ACHN (cell line): ENCODE data around the gene CLN6.

Source experiments
- DNase-seq: peaks from one replicate; pipeline ENCODE4 v3.0.0-alpha.2; 2015
- in situ Hi-C: cut with HindIII; loops from 2 replicates; pipeline ENCODE4 v1.10.0; 2017; ENCODE audit warnings: low sequenced_read_pairs, low pct_ligation_motif_present, low pct_unique_long_range_greater_than_20kb

CLN6 gene

GRCh38 chr15:68201153-68201878, 28.2 kb downstream of the CLN6 start:
- in situ Hi-C loops: no loop called here
- DNase-seq: no peak

DNA sequence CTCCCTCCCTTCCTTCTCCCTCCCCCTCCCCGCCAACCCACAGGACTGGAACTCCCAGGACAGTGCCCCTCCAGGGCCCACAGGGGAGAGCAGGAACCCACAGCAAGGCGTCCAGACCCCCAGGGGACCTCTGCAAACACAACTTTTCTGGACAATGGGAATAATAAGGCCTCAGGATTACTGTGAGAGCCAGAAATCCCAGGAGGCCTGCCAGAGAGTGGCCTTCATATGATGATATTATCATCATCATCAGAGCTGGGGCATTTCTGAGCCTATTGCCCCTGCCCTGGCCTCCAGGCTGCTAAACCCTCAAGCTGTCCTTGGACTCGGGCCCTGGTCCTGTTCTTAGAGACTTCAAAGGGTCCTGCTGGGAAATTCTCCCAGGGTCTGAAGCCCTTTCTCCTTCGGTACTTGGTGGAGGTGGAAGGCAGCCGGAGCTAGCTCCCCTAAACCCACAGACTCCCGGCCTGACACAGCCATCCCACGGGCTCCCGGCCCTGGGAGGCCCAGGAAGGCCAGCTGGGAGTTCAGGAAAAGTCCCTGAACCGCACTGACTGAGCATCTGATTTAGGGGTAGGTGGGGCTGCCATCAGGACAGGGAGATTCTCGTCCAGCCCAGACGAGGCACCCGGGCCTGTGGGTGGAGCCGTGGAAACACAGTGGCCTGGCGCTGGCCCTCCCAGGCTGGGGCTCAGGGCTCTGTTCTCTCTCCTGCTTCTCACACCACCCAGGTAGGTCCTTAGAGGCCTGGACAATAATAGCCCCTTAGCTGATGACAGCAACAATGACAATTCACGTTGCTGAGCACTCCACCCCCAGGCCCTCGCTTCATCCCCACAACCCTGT, 29.3 kb downstream of the CLN6 start:
- no peak for DNase-seq
- in situ Hi-C loops: no loop called here

DNA sequence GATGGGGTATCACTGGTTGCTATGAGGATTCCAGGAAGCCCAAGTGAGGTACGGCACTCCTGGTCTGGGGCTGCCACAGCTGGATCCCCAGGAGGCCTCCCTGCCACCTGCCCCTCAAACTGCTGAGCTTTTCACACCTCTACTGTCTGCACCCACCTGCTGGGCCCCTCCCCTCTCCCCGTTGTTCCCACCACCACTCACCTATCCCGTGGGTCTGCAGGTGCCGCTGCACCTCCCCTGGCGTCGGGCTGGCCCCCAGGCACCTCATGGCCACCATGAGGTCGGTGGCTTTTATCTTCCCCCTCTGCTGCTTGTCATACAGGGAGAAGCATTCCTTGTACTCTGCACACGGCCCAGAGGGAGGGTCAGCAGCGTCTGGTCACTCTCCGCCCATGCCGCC, 30.2 kb downstream of the CLN6 start:
- in situ Hi-C loops: no loop called here
- no peak for DNase-seq

- no peak for DNase-seq
- in situ Hi-C loops: no loop called here
These were observed 31.7 kb downstream of the CLN6 start for GRCh38 chr15:68197661-68198437.

DNA sequence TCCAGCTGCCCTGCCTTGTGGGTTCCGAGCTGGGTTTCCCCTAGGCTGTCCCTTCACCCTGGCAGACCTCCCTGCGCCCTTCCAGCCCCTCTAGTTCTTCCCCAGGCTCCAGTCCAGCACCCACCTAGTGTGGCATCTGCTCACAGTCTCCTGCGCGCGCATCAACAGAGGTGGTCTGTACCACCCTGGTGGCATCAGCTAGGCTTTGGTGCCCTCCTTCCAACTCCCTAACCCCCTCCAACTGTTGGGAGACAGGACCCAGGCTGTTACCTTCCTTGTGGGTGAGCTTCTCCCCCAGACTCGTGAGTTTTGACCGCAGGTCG, 32.4 kb downstream of the CLN6 start:
- in situ Hi-C loops: no loop called here

GRCh38 chr15:68196445-68197169, 32.9 kb downstream of the CLN6 start:
- in situ Hi-C loops: no loop called here
- no peak for DNase-seq

More for the DNA sequence above, 32.4 kb downstream of the CLN6 start:
- no peak for DNase-seq

DNA sequence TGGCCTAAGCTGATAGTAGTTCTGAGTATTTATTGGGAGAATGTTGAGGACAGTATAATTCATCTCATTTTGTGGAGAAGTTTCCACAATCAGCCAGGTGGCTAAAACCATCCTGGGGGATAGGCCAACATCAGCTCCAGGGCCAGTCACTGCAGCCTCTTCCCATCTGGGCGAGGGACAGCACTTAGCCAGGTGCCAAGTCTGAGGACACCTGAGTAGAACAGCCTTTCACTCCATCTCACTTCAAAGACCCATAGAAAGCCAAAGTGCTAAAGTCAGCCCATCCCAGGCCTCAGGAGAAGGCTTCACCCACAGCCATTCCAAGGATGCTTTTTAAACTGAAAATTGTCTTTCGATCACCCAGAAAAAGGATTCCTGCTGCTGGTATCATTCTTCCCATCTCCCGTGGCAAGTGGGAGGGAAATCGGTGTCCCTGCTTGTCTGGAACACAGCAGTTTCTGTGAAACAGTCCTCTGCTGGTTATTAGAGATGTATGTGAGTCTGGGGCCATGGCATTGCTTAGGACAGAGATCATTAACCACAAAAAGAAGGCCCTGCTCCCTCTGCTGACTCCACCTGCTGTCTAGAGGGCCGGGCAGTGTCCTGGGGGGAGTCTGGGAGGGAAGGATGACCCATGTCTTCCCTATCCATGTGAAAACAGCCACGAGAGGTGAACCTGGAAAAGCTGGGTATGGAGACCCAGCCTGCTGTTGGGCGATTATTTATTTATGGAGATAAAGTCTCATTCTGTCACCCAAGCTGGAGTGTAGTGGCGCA, 34.0 kb downstream of the CLN6 start:
- no peak for DNase-seq
- in situ Hi-C loops: no loop called here

- DNase-seq: no peak
- in situ Hi-C loops: no loop called here
These were observed 36.6 kb downstream of the CLN6 start for GRCh38 chr15:68192804-68193486.

DNA sequence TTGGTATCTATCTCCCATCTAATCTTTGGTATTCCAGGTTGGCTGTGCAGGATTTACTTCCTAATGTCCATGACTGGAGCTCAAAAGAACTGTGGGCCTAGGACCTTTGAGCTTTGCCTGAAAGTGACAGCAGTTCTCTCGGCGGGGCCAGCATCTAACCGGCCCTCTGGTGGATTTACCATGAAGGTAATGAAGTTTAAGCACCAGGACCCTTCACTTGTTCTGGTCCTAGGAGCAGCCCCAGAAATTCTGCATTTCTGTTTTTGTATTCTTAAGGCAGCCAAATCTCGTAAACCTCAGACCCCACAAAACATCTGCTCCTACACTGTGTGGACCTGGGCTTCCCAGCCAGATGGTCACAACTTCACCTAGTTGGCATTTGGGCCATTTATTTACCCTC, 37.4 kb downstream of the CLN6 start:
- no peak for DNase-seq
- in situ Hi-C loops: no loop called here

DNA sequence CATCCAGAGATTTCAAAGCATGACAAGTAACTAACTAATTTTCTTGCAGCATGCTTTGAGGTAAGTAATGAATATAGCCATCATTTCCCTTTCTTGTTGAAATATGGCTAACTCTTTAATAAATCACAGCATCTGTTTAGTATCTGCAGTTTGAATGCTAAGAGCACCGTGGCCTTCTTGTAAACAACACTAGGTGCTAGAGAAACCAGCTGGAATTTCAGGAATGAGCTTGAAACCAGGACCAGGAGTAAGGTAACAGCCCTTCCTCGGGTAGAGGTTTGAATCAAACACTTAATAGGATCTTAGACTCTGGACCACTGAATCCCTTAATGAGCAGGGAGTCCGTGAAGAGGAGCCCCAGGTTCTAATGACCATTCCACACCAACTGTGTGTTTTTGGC, 38.0 kb downstream of the CLN6 start:
- DNase-seq: no peak
- in situ Hi-C loops: no loop called here

DNA sequence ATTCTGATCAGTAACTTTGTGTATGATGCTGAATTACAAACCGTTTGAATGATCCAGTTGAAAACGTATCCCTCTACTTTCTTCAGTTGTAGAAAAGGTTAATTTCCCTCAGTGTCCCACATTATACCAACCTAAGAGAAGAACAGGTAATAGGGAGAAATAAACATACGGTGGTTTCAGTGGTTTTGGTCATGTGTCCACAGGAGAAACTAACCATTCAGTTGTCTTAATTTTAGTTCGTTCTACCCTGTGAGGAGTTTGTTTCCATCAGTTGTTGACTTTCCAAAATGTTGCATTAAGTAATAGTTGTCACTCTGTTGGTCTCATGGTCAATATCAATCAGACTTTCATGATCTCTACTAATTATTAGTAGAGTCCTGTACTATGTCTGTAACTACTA, 39.5 kb downstream of the CLN6 start:
- no peak for DNase-seq
- in situ Hi-C loops: no loop called here

DNA sequence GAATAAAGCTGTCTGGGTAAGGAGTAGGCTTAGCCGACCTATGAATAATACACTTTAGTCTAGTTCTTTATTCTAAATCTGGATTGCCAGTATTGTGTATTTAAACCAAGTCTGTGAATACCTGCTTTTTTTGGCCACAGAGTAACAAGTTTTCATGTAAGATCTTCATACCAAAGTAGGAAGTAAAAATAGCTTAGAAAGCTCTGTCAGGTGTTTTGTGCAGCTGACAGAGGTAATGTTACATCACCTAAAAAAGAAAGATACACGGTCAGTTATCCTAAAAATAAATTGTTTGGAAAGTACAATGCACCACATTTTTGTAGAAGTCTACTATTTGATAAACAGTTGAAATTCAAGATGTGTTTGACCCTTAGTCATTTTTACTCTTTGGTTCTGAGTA, 40.9 kb downstream of the CLN6 start:
- no peak for DNase-seq
- in situ Hi-C loops: no loop called here

DNA sequence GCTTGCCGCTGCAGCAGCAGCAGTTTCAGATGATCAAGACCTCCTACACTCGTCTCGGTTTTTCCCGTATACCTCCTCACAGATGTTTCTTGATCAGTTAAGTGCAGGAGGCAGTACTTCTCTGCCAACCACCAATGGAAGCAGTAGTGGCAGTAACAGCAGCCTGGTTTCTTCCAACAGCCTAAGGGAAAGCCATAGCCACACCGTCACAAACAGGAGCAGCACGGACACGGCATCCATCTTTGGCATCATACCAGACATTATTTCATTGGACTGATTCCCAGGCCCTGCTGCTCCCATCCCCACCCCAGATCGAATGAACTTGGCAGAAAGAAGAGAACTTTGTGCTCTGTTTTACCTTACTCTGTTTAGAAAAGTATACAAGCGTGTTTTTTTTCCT, 42.0 kb downstream of the CLN6 start:
- no peak for DNase-seq
- in situ Hi-C loops: no loop called here

DNA sequence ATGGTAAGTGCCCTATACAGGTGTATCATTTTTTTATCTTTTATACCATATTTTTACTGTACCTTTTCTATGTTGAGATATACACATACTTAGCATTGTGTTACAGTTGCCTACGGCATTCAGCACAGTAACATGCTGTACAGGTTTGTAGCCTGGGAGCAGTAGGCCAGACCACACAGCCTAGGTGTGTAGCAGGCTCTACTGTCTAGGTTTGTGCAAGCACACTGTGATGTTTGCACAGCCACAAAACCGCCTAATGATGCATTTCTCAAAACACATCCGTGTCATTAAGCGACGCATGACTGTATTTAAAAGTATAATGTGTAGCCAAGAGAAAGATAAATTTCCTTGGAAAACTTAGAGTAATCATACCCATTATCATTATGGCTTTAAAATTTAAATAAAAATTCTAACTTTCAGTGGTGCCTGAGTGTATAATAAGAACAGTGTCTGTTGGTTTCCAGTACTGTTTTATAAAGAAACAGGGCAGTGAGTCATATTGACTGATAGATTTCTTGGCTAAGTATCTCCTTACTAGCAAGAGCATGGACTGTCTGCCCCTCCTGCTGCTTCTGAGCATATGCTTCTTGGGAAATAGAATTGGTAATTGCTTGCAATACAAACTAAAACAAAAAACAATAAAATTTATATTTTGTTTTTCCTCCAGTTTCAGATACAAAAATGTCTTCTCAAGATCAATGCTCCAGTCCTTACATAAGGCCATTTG, 42.7 kb downstream of the CLN6 start:
- no peak for DNase-seq
- in situ Hi-C loops: no loop called here

GRCh38 chr15:68184616-68185480, 44.7 kb downstream of the CLN6 start:
- no peak for DNase-seq
- in situ Hi-C loops: no loop called here

GRCh38 chr15:68183616-68184315, 45.8 kb downstream of the CLN6 start:
- in situ Hi-C loops: no loop called here
- no peak for DNase-seq
